Measurements from ENCODE around the gene TYK2.

TYK2 gene

DNA sequence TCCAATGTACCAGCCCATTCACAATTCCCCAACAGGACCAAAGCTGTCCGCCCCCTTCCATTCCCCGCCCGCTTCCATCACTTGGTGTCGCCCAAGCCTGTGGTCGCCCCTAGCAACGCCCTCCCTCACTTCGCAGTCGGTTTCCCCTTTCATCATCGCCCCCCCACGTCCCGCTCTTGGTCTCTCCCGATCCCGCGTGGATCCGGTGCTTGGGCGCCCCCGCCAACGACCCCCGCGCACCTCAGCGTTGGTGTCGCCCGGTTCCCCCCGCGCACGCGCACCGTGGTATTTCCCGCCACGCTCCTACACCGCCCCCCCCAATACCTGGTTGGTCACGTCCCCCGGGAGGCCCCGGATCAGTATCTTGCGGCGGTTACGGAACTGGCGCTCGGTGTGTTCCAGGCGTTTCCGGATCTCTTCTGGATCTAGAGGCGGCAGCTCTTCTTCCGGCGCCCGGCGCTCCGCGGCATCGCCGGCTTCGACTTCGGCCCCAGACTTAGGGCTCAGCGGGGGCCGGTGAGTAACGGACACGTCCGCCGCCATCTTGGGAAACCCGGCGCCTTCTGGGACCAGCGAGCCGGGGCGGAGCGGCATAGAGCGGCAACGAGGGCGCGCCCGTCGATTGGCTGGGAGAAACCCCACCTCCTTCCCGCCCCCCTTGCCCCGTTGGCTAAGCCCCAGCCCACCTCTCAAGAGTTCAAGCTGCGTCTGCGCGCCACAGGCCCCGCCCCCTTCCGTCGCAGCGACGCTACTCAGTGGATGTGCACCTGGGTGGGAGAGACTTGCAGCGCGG is 47.2 kb downstream of the TYK2 start, which contains the start of gene RAVER1:
RAVER1 (minus strand) TSS at position 565 of the 793 bp plus-strand sequence; CDS start at position 543, 22 bp downstream.
- peak; percentile 98 for DNase-seq

DNA sequence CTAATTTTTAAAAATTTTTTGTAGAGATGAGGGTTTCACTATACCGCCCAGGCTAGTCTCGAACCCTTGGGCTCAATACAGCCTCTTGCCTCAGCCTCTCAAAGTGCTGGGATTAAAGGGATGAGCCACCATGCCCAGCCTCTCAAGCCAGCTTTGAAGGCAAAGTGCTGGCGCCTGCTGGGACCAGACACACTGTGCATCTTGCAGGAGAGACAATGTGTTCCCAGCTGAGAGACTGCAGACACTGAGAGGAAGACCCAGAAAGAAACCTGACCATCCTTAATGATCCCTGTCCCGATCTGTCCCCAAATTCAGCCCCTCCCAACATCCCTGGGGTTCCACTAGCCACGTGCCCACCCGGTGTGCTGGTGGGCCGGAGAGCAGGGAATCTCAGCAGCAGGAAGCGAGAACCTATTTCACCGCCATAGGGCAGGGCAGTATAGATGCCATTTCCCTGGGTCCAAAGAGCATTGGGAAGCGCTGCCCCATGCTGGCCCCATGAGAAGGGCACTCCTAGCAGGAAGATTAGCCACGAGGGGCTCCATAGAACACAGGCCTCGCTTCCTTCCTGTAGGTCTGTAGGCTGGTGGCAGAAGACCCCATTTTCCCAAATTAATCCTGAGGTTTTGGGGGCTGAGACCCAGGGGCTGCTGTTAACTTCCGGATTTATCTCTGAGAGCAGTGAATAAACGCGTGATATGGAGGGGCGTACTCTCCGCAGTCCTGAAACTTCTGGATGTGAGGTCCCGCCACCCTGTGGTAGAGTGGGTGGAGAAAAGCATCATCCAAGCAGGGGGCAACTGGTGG is 48.0 kb downstream of the TYK2 start:
- DNase-seq: no peak

DNA sequence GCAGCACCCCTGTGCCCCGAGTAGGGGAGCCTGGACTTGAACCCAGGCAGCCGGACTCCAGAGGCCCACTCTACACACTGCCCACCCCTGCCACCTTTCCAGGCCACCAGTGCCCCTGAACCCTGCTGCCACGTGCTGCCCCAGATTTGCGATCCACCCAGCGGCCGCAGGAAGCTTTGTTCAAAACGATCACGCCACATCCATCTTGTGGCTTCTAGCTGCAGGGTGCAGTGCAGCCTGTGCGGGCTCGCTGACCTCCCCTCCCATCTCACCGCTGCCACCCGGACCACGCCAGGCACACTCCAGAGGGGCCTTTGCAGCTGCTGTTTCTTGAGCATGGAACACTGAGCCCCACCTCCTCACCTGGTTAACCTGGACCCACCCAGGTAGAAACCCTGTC is 50.8 kb downstream of the TYK2 start:
- no peak for DNase-seq

DNA sequence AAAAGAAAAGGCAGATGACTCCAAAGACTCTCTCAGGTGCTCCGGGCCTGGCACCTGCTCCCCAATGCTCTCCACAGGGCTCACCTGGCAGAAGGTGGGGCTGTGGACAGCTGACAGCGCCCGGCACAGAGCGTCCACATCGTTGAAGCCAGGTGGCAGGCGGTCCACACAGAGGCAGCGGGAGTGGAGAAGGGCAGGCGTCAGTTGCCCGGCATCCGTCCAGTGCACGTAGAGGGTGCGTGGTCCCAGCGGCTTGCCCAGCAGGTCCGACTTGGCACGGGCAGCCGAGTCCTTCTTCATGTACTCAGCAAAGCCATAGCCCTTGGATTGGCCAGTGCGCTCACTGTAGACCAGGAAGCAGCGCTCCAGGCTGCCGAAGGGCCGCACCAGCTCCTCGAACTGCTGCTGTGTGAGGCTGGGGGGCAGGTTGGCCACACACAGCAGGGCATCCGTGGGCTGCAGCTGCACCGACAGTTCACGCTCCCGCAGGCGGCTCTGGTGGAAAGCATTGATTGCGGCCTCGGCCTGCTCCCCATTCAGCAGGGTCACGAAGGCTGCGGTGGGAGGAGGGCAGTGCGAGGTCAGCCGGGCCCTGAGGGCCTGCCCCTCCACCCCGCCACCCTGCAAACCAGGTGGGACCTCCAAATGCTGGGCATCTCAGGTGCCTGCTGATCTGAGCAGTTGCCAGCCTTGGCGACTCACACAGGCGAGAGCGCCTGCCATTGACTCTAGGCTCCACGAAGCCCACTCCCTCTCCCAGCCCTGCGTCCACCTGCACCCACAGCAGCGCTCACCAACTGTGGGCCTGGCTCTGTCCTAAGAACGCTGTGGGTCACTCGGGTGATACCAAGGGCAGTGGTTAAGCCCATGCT is 51.6 kb downstream of the TYK2 start:
- DNase-seq: no peak

DNA sequence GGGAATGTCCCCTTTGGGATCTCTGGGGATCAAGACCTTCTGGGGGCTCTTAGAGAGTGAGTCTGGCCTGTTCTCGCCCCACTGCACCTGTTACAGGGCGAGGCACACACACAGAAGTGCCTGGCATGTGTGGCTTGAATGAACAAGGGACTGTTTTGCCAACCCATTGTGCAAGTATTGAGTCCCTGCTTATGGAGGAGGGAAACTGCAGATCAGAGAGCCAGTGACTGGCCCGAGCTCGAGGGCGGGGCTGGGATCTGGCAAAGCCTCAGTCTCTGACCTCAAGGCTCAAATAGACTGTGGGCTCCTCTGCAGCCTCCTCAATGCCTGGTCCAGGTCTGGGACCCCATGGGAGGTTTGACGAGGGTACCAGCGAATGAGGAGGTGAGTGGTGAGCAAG is 52.6 kb downstream of the TYK2 start:
- no peak for DNase-seq

DNA sequence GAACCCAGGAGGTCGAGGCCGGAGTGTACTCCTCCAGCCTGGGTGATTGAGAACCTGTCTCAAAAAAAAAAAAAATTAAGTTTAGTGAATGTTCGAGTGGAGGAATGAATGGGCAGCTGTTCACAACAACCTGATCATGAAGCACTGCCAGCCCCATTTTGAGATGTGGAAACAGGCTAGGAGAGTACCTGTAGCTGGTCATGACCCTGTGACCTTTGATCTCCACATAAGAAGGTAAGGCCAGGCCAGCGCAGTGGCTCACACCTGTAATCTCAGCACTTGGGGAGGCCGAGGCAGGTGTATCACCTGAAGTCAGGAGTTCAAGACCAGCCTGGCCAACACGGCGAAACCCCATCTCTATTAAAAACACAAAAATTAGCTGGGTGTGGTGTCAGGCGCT is 54.6 kb downstream of the TYK2 start:
- DNase-seq: no peak

DNA sequence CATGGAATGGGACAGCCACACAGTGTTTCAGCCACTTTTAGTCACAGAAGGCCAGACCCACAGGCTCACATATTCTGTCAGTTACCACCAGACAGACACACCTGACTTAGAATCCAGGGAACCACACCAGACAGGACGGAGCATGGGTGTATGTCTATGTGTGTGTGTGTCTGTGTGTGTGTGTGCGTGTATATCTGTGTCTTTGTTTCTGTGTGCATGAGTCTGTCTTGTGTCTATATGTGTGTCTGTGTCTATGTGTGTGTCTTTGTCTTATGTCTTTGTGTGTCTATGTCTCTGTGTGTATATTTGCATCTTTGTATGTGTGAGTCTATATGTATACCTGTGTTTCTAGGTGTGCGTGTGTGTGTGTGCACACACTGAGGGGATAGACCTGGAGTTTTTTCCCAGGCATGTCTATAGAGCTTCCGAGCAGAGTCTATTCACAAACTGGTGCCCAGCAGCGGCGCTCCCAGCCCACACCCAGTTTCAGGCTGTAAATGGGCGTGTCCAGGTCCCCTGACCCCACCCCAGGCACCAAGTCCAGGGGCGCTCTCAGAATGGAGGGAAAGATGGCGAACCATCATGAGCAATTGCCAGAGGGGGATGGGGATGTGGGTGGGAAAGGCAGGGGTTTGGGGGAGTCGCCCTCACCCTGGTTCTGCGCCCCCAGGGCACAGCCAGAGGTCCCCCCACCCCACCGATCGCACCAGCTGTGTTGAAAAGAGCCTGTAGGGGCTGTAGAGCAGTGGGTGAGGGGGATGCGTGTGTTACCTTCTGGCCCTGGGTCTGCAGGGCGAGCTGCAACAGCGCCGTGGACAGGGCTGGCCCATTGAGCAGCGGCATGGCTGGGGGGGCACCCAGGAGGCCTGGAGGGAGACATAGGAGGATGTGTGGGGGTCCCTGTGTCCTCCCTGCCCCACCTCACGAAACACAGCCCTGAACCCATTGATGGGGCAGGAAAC is 58.2 kb downstream of the TYK2 start:
- no peak for DNase-seq

DNA sequence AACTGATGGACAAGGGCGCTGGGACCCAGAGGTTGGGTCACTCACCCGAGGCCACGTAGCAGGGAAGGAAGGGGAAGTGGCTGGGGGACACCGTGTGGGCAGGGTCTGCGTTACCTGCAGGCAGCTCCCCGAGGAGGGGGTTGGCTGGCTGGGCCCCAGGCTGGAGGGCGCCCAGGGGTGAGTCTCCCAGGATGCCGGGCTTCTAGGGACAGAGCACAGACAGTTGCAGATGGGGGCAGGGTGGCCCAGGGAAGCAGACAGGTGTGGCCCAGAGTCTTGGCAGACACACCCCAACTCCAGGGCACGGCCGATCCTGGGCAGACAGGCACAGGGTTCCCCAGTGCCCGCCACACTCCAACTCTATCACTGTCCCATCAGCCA is 59.0 kb downstream of the TYK2 start:
- DNase-seq: no peak

DNA sequence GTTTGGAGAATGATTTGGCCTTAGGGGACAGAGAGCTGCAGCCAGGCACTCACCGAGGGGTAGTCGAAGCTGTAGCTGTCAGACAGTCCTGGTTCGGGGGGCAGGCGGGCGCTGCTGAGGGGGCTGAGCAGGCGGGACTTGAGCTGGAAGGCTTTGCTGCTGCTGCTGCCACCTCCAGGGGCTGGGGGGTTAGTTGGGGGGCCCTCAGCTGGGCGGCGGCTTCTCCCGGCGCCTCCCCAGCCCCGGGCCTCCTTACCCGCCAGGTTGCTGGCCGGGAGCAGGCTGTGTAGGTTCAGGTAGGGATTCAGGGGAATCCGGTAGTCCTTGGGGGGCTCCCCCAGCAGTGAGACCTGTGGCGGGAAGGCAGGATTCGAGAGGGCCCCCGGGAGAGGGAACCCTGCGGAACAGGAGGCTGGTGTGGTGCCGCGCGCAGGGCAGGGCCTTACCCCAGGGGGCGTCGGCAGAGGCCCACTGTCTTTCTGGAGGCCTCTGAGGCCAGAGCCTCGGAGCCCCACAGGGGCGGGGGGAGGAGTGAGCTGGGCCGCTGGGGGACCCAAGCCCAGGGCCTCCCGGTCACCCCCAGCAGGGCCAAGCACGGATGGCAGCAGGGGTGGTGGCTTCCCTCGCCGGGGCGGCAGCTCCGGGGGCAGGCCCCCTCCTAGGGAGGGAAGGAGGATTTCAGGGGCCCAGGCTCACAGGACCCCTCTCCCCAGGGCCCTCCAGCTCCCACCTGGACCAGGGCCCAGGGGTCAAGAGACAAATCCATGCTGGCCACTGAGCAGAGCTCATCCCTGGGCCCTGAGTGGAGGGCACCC is 59.6 kb downstream of the TYK2 start:
- DNase-seq: no peak

DNA sequence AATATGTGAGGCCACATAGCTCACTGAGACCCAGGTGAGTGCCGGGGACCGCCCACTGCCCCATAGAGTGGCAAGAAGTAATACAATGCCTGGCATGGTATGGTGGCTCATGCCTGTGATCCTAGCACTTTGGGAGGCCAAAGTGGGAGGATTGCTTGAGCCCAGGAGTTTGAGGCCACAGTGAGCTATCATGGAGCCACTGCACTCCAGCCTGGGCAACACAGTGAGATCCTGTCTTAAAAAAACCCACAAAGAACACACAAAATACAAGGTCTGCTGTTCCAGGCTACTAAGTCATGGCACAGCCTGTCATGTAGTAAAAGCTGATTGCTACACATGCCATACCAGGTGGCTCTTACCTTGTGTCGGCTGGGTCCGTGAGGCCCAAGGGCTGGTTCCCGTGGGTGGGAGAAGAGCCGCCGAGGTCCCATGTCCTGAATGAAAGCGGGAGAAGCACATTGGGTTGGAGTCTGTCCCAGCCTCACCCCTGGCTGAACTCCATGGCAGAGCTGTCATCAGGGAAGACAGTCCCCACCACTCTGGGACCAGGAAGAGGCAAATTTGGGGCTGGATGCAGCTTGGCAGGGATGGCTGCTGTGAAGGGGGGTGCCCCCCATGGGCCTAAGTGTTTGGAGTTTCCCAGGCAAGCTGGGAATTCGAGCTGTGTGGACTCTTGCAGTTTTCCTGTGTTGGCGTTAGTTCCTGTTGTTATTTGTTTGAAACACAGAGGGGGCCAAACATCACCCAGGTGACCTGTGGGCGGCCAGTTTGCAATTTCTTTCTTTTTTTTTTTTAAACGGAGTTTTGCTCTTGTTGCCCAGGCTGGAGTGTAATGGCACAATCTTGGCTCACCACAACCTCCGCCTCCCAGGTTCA is 61.3 kb downstream of the TYK2 start:
- no peak for DNase-seq

DNA sequence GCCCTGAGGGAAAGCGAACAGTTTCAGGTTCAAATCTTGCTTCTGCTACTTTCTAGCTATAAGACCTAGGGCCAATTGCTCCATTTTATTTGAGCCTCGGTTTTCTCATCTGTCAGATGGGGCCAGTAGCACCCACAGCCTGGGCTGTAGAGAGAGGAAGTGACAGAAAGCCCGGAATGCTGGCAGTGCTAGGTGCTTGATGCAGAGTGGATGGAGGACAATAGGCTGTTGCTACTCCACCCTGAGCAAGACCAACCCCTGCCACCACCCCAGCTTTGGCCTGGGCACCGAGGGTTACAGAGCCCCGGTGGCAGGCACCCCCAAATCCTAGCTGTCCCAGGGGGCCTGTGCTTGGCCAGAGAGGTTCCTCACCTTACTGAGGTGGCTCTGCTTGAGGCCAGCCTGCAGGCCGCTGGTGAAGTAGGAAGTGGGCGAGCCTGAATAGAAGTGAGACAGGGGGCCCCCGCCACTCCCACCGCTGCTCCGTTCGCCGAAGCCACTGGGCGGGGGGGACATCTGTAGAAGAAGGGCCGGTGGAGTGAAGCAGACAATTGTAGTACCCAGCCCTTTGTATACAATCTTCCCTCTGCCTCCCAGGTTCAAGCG is 62.4 kb downstream of the TYK2 start:
- DNase-seq: no peak

DNA sequence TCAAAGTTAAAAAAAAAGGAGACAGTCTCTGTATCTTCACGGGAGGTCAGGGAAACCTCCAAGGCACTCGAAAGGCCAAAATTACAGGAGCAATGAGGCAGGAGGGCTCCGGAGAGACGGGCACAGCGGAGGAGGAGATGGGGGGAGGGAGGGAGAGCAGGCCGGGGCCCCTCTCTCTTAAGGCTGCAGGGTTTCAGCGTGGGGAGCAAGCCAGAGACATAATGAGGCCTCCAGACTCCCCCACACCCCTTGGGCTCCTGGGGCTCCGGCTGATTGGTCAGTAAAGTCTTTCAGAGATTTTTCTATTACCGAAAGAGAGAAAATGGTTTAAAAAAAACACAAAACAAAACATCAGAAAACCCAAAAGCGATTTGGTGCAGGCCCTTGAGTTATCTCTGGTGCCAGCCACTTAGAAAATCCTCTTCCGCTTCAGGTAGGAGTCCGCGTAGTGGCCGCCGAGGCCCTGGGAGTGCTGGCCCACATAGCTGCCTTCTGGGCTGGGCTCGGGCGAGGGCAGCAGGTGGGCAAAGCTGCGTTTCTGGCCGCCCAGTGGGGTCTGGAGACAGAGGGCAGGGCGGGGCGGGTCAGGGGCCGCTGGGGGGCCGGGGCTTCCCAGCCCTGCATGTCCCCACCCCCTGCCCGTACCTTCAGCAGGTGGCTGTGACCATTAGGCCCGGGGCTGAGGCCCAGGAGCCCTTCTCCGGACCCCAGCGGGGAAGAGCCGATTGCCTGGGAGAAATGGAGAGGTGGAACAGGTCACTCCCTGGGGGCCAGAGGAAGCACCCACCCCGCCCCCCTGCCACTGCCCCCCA is 63.1 kb downstream of the TYK2 start:
- no peak for DNase-seq

DNA sequence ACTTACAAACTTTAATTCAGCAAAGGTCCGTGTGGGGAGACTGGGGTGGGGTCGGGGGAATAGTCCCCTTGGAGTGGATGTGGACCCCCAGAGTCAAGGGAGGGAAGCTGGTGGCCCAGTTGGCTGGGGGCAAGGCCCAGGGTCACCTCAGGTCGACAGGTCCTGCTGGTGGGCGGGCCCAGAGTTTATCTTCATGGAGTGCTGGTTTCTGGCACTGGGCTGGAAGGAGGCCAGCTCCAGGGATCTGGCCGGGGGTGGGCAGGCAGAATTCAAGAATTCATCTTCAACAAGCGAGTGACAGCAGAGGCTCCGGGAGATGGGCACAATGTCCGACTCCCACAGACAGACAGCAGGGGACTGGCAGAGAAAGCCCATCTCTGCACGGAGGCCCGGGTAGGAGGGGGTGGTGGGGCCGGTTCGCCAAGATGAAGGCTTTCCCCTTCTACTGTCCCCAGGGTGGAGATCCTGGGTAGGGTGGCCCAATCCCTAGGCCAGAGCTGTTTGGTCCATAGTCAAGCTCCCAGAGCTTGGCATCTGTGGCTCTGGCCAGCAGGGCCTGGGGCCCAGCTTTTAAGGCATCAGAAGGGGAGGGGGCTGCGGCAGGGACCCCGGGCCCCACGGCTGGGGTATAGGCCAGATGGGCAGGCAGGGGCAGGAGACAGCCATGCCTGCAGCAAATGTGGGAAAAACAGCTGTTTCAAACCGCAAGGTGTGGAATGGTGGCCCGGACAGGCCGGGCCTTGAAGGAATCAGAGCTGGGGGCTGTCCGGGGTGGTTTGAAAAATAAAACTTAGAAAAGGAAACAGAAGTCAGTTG is 63.9 kb downstream of the TYK2 start:
- DNase-seq: no peak

DNA sequence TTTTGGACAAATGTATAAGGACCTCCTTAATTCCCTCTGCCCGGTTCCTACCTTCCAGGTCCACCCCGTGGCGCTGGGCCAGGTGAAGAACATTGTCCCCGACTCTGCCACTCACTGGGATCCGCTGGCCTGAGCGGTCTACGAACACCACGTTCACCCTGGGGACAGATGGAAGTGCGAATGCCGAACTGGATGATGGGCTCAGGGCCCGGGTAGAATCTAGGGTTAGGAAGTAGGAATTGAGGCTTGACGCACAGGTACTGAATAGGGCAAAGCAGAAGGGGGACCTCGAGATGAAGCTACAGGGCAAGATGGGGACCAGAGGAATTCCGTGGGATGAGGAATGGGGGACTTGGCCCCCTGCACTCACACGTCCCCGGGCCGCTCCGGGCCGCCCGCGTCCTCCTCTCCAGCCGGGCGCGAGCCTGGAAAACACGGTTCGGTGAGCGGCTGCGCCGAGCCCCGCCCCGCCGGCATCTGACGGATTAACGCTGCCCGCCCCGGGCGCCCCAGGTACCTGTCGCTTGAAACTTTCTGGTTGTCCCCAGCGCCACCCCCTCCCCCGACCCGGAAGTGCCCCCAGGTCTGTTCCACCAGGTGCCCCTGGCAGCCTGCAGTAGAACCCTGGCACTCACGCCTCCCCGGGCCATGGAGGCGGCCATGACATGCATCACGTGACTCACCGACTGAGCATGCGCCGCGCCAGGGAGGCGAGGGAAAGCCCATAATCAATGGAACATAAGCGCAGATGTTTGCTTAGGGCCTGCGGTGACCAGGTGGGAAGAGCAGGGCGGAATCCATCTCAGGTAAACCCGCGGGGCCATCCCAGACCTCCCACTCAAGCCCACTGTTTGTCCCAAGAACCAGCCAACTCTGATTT is 64.8 kb downstream of the TYK2 start, which contains the start of gene FDX2:
FDX2 (minus strand) TSS at position 681 of the 880 bp plus-strand sequence; CDS start at position 662, 19 bp downstream.
- peak; percentile 95 for DNase-seq

DNA sequence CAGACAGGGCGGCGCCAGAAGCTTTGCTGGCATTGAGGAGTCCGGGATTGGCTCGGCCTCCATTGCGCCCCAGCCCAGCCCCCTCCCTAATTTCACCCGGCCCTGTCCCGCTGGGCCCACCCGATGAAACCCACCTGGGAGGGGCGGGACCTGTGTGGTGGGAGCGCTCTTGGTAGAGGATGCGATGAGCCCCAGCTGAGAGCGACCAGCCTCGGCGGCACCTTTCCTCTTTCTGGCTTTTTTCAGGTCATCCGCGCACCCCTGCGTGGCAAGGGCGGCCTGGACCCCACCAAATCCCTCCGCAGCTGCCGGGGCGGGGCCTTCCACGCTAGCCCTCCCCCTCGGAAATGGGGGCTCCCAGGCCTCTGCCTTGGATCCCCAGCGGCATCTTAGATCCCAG is 70.9 kb downstream of the TYK2 start, which contains the start of gene ZGLP1:
ZGLP1 (minus strand) TSS at position 393 of the 400 bp plus-strand sequence.
- DNase-seq: no peak

DNA sequence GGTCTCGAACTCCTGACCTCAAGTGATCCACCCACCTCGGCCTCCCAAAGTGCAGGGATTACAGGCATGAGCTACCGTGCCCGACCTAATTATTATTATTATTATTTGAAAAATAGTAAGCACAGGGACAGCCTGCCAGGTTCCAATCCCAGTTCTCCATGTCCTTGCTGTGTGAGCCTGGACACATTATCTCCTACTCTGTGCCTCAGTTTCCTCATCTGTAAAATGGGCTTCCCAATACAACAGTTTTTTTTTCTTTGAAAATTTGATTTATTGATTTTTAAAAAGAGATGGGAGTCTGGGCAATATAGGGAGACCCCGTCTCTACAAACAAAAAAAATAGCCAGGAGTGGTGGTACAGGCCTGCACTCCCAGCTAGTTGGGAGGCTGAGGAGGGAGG is 74.0 kb downstream of the TYK2 start:
- DNase-seq: no peak

Data from stimulated activated CD4-positive, alpha-beta T cell treated with anti-CD3 and anti-CD28 coated beads, Interleukin-4, amount 100 ng/mL, for 24 hours (primary cell).